ENCODE data around the gene C1orf21. TPM values are rescaled to one million over a fixed set of nuclear protein-coding genes. Genes with fewer than 3 reads are reported as not detected.

C1orf21 gene
- polyA plus RNA-seq, 6 donors from 2014 or later, result 0.08 to 1.9 (median 0.16) TPM; not detected in 1

GRCh38 chr1:184647471-184647870, 260.6 kb downstream of the C1orf21 start:
- Mint-ChIP-seq H3K27me3 (peaks cover 8 to 29% (median 15%) of the 10 kb centered on the region in 3 donors), H3K36me3 (peaks cover 0 to 6% of the 10 kb centered on the region in 2 donors), H3K27ac (no peak overlapping the region), H3K4me3 (no peak overlapping the region), H3K9me3 (peaks cover under 1 to 13% (median 8%) of the 10 kb centered on the region in 7 donors), H3K4me1 (no peaks in the 10 kb centered on the region)
- ATAC-seq (ENCODE audit: low read depth in 2 of 2) (no peak), DNase-seq (no peak)

GRCh38 chr1:184648160-184648855, 261.5 kb downstream of the C1orf21 start:
- Mint-ChIP-seq H3K27ac (no peak overlapping the region), H3K36me3 (peaks cover 0 to 6% of the 10 kb centered on the region in 2 donors), H3K27me3 (peaks cover 8 to 29% (median 8%) of the 10 kb centered on the region in 3 donors), H3K4me3 (no peak overlapping the region), H3K9me3 (peaks cover 2 to 19% (median 8%) of the 10 kb centered on the region in 7 donors), H3K4me1 (no peaks in the 10 kb centered on the region)
- DNase-seq (no peak), ATAC-seq (ENCODE audit: low read depth in 2 of 2) (no peak)

DNA sequence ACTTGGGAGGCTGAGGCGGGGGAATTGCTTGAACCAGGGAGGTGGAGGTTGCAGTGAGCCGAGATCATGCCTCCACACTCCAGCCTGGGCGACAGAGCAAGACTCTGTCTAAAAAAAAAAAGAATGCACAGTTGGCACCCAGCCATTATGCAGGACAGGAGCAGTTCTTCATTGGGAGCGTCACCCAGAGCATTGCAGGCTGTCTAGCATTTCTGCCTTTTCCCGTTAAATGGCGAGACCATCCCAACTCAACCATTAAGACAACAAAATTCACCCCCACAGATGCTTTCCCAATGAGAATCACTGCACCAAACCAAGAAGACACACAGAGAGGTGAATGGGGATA, 262.0 kb downstream of the C1orf21 start:
- Mint-ChIP-seq H3K36me3 (peaks cover 0 to 6% of the 10 kb centered on the region in 2 donors), H3K9me3 (peaks cover 2 to 19% (median 8%) of the 10 kb centered on the region in 7 donors), H3K4me1 (no peaks in the 10 kb centered on the region), H3K4me3 (no peak overlapping the region), H3K27me3 (peaks cover 8 to 29% (median 8%) of the 10 kb centered on the region in 3 donors), H3K27ac (no peak overlapping the region)
- no peak for ATAC-seq (ENCODE audit: low read depth in 2 of 2)
- DNase-seq, result no peak

DNA sequence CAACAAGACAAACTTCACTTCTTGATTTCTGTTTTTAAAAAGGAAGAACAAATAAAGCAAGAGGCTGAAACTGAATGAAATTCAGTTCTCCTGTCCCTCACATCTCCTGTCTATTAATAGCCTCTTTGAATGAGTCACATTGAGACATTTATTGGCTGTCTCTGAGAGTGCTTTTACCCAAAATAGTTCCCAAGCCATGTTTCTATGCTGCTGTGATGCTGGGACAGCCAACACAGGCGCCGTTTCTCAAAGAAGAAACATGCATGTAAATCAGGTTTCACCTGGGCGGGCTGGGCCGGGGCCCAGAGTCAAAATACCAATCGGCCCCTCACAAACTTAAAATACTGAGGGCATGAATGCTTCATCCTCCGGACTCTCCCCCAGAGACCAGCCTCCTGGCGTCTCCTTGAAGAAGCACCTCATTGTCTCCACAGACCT, 262.6 kb downstream of the C1orf21 start:
- no peak overlapping the region for H3K4me3 Mint-ChIP-seq
- ATAC-seq (ENCODE audit: low read depth in 2 of 2) (no peak), DNase-seq (no peak)
- no peaks in the 10 kb centered on the region for H3K4me1 Mint-ChIP-seq
- peaks cover 6 to 26% (median 8%) of the 10 kb centered on the region in 3 donors for H3K27me3 Mint-ChIP-seq
- peaks cover 0 to 6% of the 10 kb centered on the region in 2 donors for H3K36me3 Mint-ChIP-seq
- H3K27ac Mint-ChIP-seq, result no peak overlapping the region
- peaks cover 2 to 19% (median 8%) of the 10 kb centered on the region in 7 donors for H3K9me3 Mint-ChIP-seq

- H3K36me3 Mint-ChIP-seq, result peaks cover 0 to 6% of the 10 kb centered on the region in 2 donors
- peaks cover 2 to 19% (median 8%) of the 10 kb centered on the region in 7 donors for H3K9me3 Mint-ChIP-seq
- ATAC-seq (ENCODE audit: low read depth in 2 of 2) (no peak), DNase-seq (no peak)
- H3K4me3 Mint-ChIP-seq, result no peak overlapping the region
- no peaks in the 10 kb centered on the region for H3K4me1 Mint-ChIP-seq
- H3K27me3 Mint-ChIP-seq, result peaks cover 4 to 26% (median 8%) of the 10 kb centered on the region in 3 donors
- H3K27ac Mint-ChIP-seq, result no peak overlapping the region
Observed at GRCh38 chr1:184650177-184650866, 263.5 kb downstream of the C1orf21 start.

DNA sequence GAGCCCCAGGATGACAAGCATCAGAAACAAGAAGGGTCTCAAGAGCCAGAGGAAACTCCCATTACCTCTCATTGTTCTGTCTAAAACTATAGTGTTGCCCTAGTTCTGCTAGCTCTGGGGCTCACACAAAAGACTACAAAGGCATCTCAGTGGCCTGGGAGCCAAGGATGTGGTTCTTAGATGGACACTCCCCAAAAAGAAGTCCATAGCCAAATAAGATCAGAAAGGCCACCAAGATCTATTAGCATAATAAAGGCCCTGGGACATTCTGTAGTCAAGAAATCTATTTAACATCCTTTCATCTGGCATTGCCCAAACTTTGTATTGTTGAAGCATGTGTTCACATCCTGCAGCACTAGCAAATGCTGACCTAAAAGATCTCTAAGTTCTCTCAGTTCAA, 268.4 kb downstream of the C1orf21 start:
- peaks cover 0 to 7% (median 6%) of the 10 kb centered on the region in 3 donors for H3K27me3 Mint-ChIP-seq
- H3K9me3 Mint-ChIP-seq, result peaks cover 0 to 9% (median 4%) of the 10 kb centered on the region in 7 donors
- H3K36me3 Mint-ChIP-seq, result no peaks in the 10 kb centered on the region
- DNase-seq (no peak), ATAC-seq (ENCODE audit: low read depth in 2 of 2) (no peak)
- no peak overlapping the region for H3K27ac Mint-ChIP-seq
- no peaks in the 10 kb centered on the region for H3K4me1 Mint-ChIP-seq
- H3K4me3 Mint-ChIP-seq, result no peak overlapping the region

DNA sequence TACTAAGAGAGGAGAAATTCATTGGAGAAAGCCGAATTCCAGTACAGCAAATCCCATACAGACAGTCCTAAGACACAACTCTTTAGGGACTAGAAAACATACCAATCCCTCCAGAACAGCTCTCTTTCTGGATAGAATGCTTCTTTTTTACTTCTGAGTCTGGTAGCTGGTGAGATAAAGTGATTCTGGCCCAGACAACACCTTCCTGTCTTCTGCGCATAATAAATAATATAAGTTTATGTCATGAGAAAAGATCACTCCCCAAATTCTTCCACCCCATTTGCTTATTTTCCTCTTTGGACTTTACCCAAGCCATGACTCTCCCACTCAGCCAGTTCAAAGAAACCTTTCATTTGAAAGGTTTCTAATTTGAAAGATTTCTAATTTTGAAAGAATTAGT, 269.4 kb downstream of the C1orf21 start:
- Mint-ChIP-seq H3K27ac (no peak overlapping the region), H3K4me1 (no peaks in the 10 kb centered on the region), H3K4me3 (no peak overlapping the region), H3K9me3 (peaks cover 0 to 8% (median 4%) of the 10 kb centered on the region in 7 donors), H3K36me3 (no peaks in the 10 kb centered on the region), H3K27me3 (peaks cover 0 to 5% (median 0%) of the 10 kb centered on the region in 3 donors)
- ATAC-seq (ENCODE audit: low read depth in 2 of 2), result no peak
- no peak for DNase-seq

- Mint-ChIP-seq H3K9me3 (no peaks in the 10 kb centered on the region), H3K27me3 (peaks cover 0 to 14% (median 0%) of the 10 kb centered on the region in 3 donors)
Observed at GRCh38 chr1:184658055-184658454, 271.2 kb downstream of the C1orf21 start.

DNA sequence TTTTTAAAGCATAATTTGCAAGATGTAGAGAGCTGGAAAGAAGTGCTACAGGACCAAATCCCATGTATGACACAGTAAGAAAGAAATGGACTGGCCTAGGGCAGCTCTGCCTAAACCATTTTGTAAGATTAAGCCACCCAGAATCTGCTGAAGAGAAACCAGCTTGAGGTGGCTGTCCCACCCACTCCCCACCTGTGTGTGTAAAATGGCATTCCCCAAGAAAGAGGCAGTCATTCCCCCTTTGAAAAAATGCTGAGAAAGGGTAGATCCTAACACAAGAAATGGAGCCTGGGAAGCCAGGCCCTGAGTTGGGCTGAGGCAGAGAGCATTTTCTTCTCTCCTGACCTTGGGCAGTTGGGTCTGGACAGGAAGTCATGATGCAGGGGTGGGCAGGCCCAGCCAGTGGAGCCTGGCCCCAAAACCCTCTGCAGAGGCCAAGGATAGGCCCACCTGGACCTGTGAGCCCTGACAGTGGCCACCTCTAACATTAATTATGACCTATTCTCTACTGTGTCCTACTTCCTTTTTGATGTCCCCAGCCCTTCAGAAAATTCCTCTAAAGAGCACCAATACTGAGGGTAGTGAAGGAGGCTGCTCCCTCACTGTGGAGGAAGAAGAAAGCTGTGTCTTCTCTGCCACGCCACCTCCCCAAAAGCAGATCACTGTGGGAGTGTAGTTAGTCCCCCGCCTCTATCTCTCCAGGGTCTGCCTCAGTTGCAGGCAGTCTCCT, 273.8 kb downstream of the C1orf21 start:
- Mint-ChIP-seq H3K4me3 (no peak overlapping the region), H3K27me3 (peaks cover 6 to 31% (median 22%) of the 10 kb centered on the region in 3 donors), H3K27ac (no peak overlapping the region), H3K9me3 (no peaks in the 10 kb centered on the region), H3K4me1 (peaks cover 3 to 6% (median 4%) of the 10 kb centered on the region in 3 donors), H3K36me3 (no peaks in the 10 kb centered on the region)
- DNase-seq (no peak), ATAC-seq (ENCODE audit: low read depth in 2 of 2) (no peak)

More at GRCh38 chr1:184658055-184658454, 271.2 kb downstream of the C1orf21 start:
- Mint-ChIP-seq H3K4me3 (no peak overlapping the region), H3K36me3 (no peaks in the 10 kb centered on the region), H3K4me1 (no peaks in the 10 kb centered on the region), H3K27ac (no peak overlapping the region)
- ATAC-seq (ENCODE audit: low read depth in 2 of 2) (no peak), DNase-seq (no peak)

- Mint-ChIP-seq H3K9me3 (no peaks in the 10 kb centered on the region), H3K27me3 (peaks cover 6 to 31% (median 22%) of the 10 kb centered on the region in 3 donors), H3K27ac (no peak overlapping the region), H3K36me3 (no peaks in the 10 kb centered on the region), H3K4me3 (no peak overlapping the region), H3K4me1 (peaks cover 3 to 6% (median 4%) of the 10 kb centered on the region in 3 donors)
- DNase-seq (no peak), ATAC-seq (ENCODE audit: low read depth in 2 of 2) (no peak)
Observed at GRCh38 chr1:184661801-184662200, 275.0 kb downstream of the C1orf21 start.

DNA sequence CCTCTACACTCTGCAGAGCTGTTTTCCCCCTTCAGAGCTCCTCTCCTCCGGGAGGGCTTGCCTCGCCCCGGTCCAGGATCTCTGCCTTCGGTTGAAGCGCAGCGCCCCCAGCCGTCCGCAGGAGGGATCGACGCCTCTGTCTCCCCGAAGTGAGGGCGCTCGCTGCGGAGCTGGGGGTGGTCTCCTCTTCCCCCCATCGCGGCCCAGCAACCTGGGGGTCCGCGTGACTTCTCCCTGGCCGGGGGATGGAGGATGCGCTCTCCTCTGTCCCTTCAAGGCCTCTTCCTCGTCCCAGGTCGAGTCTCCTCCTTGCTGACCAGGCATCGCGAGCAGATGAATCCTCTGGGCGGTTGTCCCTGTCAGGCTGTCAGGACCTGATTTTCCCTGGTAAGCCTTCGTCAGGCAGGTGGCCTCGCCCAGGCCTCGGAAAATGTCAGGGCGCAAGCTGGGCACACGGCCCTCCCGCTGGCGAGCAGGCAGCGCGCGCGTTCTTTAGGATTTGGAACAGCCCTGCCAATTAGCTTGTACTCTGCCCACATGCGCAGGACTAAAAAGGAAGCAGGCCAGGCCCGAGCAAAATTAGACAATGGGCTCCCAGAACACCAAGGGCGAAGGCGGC, 277.3 kb downstream of the C1orf21 start:
- peaks cover 3 to 6% (median 4%) of the 10 kb centered on the region in 3 donors for H3K4me1 Mint-ChIP-seq
- ATAC-seq (ENCODE audit: low read depth in 2 of 2) (no peak), DNase-seq (no peak)
- peaks cover 11 to 31% (median 22%) of the 10 kb centered on the region in 3 donors for H3K27me3 Mint-ChIP-seq
- no peaks in the 10 kb centered on the region for H3K9me3 Mint-ChIP-seq
- H3K4me3 Mint-ChIP-seq, result peak overlapping the region in 1 of 8 donors; percentile 47
- no peak overlapping the region for H3K27ac Mint-ChIP-seq
- H3K36me3 Mint-ChIP-seq, result no peaks in the 10 kb centered on the region

- Mint-ChIP-seq H3K27ac (no peak overlapping the region), H3K4me1 (peaks cover 3 to 6% (median 4%) of the 10 kb centered on the region in 3 donors), H3K36me3 (no peaks in the 10 kb centered on the region), H3K4me3 (no peak overlapping the region), H3K9me3 (no peaks in the 10 kb centered on the region), H3K27me3 (peaks cover 11 to 31% (median 22%) of the 10 kb centered on the region in 3 donors)
- DNase-seq, result no peak
- no peak for ATAC-seq (ENCODE audit: low read depth in 2 of 2)
Observed at GRCh38 chr1:184664661-184665060, 277.8 kb downstream of the C1orf21 start.

DNA sequence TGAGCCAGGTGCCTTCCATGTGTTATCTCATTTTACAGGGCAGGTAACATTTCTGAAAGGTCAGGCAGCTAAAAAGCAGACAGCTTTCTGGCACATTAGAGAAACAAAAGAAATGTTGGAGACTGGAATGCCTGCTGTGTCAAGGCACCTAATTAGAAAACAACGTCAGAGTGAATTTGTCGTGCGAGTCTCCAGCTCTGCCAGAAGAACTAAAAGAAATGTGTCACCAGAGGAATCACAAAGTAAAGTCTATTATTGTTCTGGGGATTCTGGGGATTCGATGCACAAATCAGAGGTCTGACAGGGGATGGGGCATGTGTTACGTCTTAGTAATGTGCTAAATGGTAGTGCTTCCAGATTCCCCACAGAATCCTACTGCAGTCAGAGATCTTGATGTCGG, 278.5 kb downstream of the C1orf21 start:
- Mint-ChIP-seq H3K4me1 (peaks cover 3 to 6% (median 4%) of the 10 kb centered on the region in 3 donors), H3K27me3 (peaks cover 11 to 31% (median 22%) of the 10 kb centered on the region in 3 donors), H3K27ac (no peak overlapping the region), H3K36me3 (no peaks in the 10 kb centered on the region), H3K9me3 (no peaks in the 10 kb centered on the region), H3K4me3 (no peak overlapping the region)
- ATAC-seq (ENCODE audit: low read depth in 2 of 2) (no peak), DNase-seq (no peak)

Data from naive B cell (primary cell).